WTC11 (cell line): ENCODE measurements around the gene ZMYND15. TPM values are rescaled to one million over a fixed set of nuclear protein-coding genes. Genes with fewer than 3 reads are reported as not detected.

Experiments used
- total RNA-seq: library from RNA; stranded (reverse); gene quantifications from 3 replicates; pipeline ENCODE4 v1.2.3, GENCODE V29; 2021

ZMYND15 gene
- total RNA-seq, 1 experiment from 2014 or later, result 0.63 TPM

Other genes starting within 250 kb of the ZMYND15 start
- 0.87 to 1.4 TPM (median 1.3 TPM) in 3 replicates for gene SPNS2, start 241.0 kb upstream of the ZMYND15 start, total RNA-seq
- 108 to 163 TPM (median 118 TPM) in 3 replicates for gene MYBBP1A, start 184.4 kb upstream of the ZMYND15 start, total RNA-seq
- gene GGT6, start 179.3 kb upstream of the ZMYND15 start, total RNA-seq, result 0.07 to 0.37 TPM (median 0.18 TPM) in 3 replicates
- gene SMTNL2, start 155.3 kb upstream of the ZMYND15 start, total RNA-seq, result 2.7 to 3.8 TPM (median 3.8 TPM) in 3 replicates
- gene ALOX15, start 98.2 kb upstream of the ZMYND15 start, total RNA-seq, result 0.32 to 0.82 TPM (median 0.50 TPM) in 3 replicates
- gene PELP1, start 35.7 kb upstream of the ZMYND15 start, total RNA-seq, result 177 to 218 TPM (median 178 TPM) in 3 replicates
- 79.7 to 87.8 TPM (median 81.0 TPM) in 3 replicates for gene ARRB2, start 29.2 kb upstream of the ZMYND15 start, total RNA-seq
- 18.6 to 21.3 TPM (median 21.2 TPM) in 3 replicates for gene MED11, start 8.4 kb upstream of the ZMYND15 start, total RNA-seq
- 3.2 to 3.8 TPM (median 3.5 TPM) in 3 replicates for gene CXCL16, start 95 bp downstream of the ZMYND15 start, total RNA-seq
- not detected in 3 replicates for gene TM4SF5, start 32.1 kb downstream of the ZMYND15 start, total RNA-seq
- gene VMO1, start 46.5 kb downstream of the ZMYND15 start, total RNA-seq, result 1.2 to 2.1 TPM (median 1.7 TPM) in 3 replicates
- 0.41 to 0.44 TPM in 2 of 3 replicates, not detected in the other for gene GLTPD2, start 49.1 kb downstream of the ZMYND15 start, total RNA-seq
- 294 to 305 TPM (median 296 TPM) in 3 replicates for gene PSMB6, start 56.3 kb downstream of the ZMYND15 start, total RNA-seq
- gene PLD2, start 67.3 kb downstream of the ZMYND15 start, total RNA-seq, result 51.3 to 64.9 TPM (median 52.1 TPM) in 3 replicates
- 92.1 to 105 TPM (median 96.2 TPM) in 3 replicates for gene MINK1, start 93.5 kb downstream of the ZMYND15 start, total RNA-seq
- 8.2 to 8.7 TPM (median 8.7 TPM) in 3 replicates for gene C17orf107, start 159.7 kb downstream of the ZMYND15 start, total RNA-seq
- gene CHRNE, start 163.3 kb downstream of the ZMYND15 start, total RNA-seq, result 0.64 to 0.78 TPM (median 0.70 TPM) in 3 replicates
- gene GP1BA, start 192.4 kb downstream of the ZMYND15 start, total RNA-seq, result not detected in 3 replicates
- 73.7 to 83.3 TPM (median 76.8 TPM) in 3 replicates for gene SLC25A11, start 200.2 kb downstream of the ZMYND15 start, total RNA-seq
- 121 to 143 TPM (median 122 TPM) in 3 replicates for gene RNF167, start 200.4 kb downstream of the ZMYND15 start, total RNA-seq
- gene PFN1, start 208.7 kb downstream of the ZMYND15 start, total RNA-seq, result 1,289 to 1,315 TPM (median 1,307 TPM) in 3 replicates
- 30.9 to 40.3 TPM (median 37.7 TPM) in 3 replicates for gene ENO3, start 211.3 kb downstream of the ZMYND15 start, total RNA-seq
- 97.3 to 103 TPM (median 101 TPM) in 3 replicates for gene SPAG7, start 228.0 kb downstream of the ZMYND15 start, total RNA-seq
- gene CAMTA2, start 247.8 kb downstream of the ZMYND15 start, total RNA-seq, result 9.2 to 14.2 TPM (median 12.3 TPM) in 3 replicates